Testis (tissue), 2 donors: ENCODE data around the gene TNPO3.

ENCODE experiments used
- POLR2A ChIP-seq: fragments of 450-650 bp; IDR thresholded peaks from one replicate; pipeline ENCODE4 v1.6.1; 2017; ENCODE audit warnings: antibody characterized with exemption, mild to moderate bottlenecking, moderate library complexity
- TF ChIP-seq, protein P1 (sequence below), 3 experiments: fragments of 450-650 bp in 2 of 3; fragments of 200-600 bp in 1 of 3; sonication (generic) in 1 of 3; IDR thresholded peaks; one replicate each; pipeline ENCODE4 v1.5.1; 2016 to 2019; ENCODE audit warnings: antibody characterized with exemption in 3 of 3, mild to moderate bottlenecking in 2 of 3, moderate library complexity in 1 of 3

DNA sequence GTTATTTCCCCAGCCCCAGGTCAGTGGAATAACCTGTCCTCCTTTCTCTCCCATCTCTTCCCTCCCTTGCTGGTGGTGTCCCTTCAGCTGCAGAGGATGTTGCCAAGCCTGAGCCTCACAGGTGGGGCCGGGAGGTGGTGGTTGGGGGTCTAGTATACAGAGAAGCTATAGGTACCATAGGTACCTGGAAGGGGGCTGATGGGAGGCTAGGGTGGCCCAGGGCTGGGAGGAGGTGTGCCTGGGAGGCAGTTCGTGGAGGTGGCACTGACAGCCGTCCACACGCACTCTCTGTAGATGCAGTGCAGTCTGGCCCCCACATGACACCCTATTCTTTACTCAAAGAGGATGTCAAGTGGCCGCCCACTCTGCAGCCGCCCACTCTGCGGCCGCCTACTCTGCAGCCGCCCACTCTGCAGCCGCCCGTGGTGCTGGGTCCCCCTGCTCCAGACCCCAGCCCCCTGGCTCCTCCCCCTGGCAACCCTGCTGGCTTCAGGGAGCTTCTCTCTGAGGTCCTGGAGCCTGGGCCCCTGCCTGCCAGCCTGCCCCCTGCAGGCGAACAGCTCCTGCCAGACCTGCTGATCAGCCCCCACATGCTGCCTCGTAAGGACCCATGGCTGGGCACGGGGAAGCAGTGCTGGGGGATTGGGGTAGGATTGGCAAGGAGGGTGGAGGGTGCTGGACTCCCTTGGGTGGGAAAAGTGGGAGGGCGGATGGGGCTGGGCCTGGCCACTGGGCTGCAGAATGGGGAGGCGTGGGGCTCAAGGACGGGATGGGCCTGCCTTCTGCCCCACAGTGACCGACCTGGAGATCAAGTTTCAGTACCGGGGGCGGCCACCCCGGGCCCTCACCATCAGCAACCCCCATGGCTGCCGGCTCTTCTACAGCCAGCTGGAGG, 107.7 kb downstream of the TNPO3 start:
- TF ChIP-seq POLR2A: no peak
- TF ChIP-seq, protein P1, sequence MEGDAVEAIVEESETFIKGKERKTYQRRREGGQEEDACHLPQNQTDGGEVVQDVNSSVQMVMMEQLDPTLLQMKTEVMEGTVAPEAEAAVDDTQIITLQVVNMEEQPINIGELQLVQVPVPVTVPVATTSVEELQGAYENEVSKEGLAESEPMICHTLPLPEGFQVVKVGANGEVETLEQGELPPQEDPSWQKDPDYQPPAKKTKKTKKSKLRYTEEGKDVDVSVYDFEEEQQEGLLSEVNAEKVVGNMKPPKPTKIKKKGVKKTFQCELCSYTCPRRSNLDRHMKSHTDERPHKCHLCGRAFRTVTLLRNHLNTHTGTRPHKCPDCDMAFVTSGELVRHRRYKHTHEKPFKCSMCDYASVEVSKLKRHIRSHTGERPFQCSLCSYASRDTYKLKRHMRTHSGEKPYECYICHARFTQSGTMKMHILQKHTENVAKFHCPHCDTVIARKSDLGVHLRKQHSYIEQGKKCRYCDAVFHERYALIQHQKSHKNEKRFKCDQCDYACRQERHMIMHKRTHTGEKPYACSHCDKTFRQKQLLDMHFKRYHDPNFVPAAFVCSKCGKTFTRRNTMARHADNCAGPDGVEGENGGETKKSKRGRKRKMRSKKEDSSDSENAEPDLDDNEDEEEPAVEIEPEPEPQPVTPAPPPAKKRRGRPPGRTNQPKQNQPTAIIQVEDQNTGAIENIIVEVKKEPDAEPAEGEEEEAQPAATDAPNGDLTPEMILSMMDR (IDR thresholded peaks at IDR 0.05): no peak
